ENCODE measurements around the gene EPAS1.

GRCh38 chr2:46349115-46349547 is 51.9 kb downstream of the EPAS1 start:
- no peak for TF ChIP-seq SUZ12 (IDR thresholded peaks at IDR 0.05)
- no peak for TF ChIP-seq NFRKB (IDR thresholded peaks at IDR 0.05)
- TF ChIP-seq TARDBP (IDR thresholded peaks at IDR 0.05), result no peak
- no peak for TF ChIP-seq BHLHE40 (IDR thresholded peaks at IDR 0.05; ENCODE audit: borderline replicate concordance)
- TF ChIP-seq SP1 (IDR thresholded peaks at IDR 0.05), result no peak
- TF ChIP-seq FOXM1 (IDR thresholded peaks at IDR 0.05; ENCODE audit: borderline replicate concordance), result no peak
- TF ChIP-seq PKNOX1 (IDR thresholded peaks at IDR 0.05), result no peak
- TF ChIP-seq FOXA1 (IDR thresholded peaks at IDR 0.05), result no peak
- TF ChIP-seq ELF4 (IDR thresholded peaks at IDR 0.05), result no peak
- TF ChIP-seq ZNF384 (IDR thresholded peaks at IDR 0.05), result no peak
- TF ChIP-seq HDGF (IDR thresholded peaks at IDR 0.05; ENCODE audit: borderline replicate concordance), result no peak

Data from HEK293T (cell line).